Lower lobe of right lung (tissue), 2 donors: ENCODE results near the gene PIAS1. TPM values are rescaled to one million over a fixed set of nuclear protein-coding genes. Genes with fewer than 3 reads are reported as not detected.
"Not testable (repeated sequence)": the region's sequence is repeated elsewhere in the genome, so short reads cannot be mapped to it uniquely, and the experiment has no call there.

Experiments used
- ATAC-seq, 2 donors: fragments of 200-7000 bp; cut with Tn5 transposase; one replicate each; pipeline ENCODE4 v1.9.1; 2020 to 2022; ENCODE audit warnings: mild to moderate bottlenecking in 2 of 2, moderate library complexity in 2 of 2
- DNase-seq: peaks from one replicate; pipeline ENCODE4 v3.0.0-alpha.2; 2020
- H3K27ac ChIP-seq: fragments of 200-600 bp; one replicate; pipeline ENCODE4 v1.8.0; 2022
- H3K27me3 ChIP-seq: fragments of 200-600 bp; one replicate; pipeline ENCODE4 v1.8.0; 2022; ENCODE audit warnings: low read depth
- H3K36me3 ChIP-seq: fragments of 200-600 bp; one replicate; pipeline ENCODE4 v1.8.0; 2022; ENCODE audit warnings: mild to moderate bottlenecking
- H3K4me1 ChIP-seq: fragments of 200-600 bp; one replicate; pipeline ENCODE4 v1.8.0; 2022
- H3K4me3 ChIP-seq: fragments of 200-600 bp; one replicate; pipeline ENCODE4 v1.8.0; 2022; ENCODE audit warnings: mild to moderate bottlenecking
- H3K9me3 ChIP-seq: fragments of 200-600 bp; one replicate; pipeline ENCODE4 v1.8.0; 2022
- intact Hi-C: fragments of 100-400 bp; cut with DNase I; formaldehyde crosslinking; loops from one replicate; pipeline ENCODE4 v1.11.0; 2022
- total RNA-seq: library from RNA; stranded (reverse); fragmentation: NEBNext Ultra II Directional; extraction: Animal tissue kit (Norgen Biotek cat#: 25700); gene quantifications from one replicate; pipeline ENCODE4 v1.2.1, GENCODE V29; 2021
- TF ChIP-seq, protein P1 (sequence below): fragments of 200-600 bp; IDR thresholded peaks from one replicate; pipeline ENCODE4 v1.8.0; 2022; ENCODE audit warnings: antibody characterized with exemption, mild to moderate bottlenecking
- donor health status: DM: no; HTN: yes; CAD: no; lungs with severe emphysema.

PIAS1 gene
- total RNA-seq, 1 donor from 2014 or later, result 73.1 TPM

DNA sequence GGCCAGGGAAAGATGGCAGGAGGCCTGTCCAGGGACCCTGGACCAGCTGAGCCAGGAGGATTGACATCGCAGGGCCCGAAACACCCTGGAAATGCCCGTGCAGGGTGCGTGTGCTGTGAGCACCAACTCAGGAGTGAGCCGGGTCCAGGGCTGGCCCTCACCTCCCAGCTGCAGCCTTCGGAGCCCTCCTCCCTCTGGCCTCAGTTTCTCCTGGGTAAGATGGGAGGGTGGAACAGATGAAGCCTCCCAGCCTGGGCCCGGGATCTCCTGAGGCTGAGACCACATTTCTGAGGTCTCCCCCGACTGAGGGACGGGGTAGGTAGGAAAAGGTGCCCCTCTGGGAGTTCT lies 156.3 kb downstream of the PIAS1 start:
- no peak overlapping the region for H3K27ac ChIP-seq
- H3K4me1 ChIP-seq, result peaks cover 23% of the 10 kb centered on the region
- no peaks in the 10 kb centered on the region for H3K36me3 ChIP-seq
- TF ChIP-seq, protein P1, sequence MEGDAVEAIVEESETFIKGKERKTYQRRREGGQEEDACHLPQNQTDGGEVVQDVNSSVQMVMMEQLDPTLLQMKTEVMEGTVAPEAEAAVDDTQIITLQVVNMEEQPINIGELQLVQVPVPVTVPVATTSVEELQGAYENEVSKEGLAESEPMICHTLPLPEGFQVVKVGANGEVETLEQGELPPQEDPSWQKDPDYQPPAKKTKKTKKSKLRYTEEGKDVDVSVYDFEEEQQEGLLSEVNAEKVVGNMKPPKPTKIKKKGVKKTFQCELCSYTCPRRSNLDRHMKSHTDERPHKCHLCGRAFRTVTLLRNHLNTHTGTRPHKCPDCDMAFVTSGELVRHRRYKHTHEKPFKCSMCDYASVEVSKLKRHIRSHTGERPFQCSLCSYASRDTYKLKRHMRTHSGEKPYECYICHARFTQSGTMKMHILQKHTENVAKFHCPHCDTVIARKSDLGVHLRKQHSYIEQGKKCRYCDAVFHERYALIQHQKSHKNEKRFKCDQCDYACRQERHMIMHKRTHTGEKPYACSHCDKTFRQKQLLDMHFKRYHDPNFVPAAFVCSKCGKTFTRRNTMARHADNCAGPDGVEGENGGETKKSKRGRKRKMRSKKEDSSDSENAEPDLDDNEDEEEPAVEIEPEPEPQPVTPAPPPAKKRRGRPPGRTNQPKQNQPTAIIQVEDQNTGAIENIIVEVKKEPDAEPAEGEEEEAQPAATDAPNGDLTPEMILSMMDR, result no peak
- ATAC-seq (no peak), DNase-seq (no peak)
- no peak overlapping the region for H3K4me3 ChIP-seq
- H3K9me3 ChIP-seq, result no peaks in the 10 kb centered on the region
- no peaks in the 10 kb centered on the region for H3K27me3 ChIP-seq
- intact Hi-C loops, result no loop called here

DNA sequence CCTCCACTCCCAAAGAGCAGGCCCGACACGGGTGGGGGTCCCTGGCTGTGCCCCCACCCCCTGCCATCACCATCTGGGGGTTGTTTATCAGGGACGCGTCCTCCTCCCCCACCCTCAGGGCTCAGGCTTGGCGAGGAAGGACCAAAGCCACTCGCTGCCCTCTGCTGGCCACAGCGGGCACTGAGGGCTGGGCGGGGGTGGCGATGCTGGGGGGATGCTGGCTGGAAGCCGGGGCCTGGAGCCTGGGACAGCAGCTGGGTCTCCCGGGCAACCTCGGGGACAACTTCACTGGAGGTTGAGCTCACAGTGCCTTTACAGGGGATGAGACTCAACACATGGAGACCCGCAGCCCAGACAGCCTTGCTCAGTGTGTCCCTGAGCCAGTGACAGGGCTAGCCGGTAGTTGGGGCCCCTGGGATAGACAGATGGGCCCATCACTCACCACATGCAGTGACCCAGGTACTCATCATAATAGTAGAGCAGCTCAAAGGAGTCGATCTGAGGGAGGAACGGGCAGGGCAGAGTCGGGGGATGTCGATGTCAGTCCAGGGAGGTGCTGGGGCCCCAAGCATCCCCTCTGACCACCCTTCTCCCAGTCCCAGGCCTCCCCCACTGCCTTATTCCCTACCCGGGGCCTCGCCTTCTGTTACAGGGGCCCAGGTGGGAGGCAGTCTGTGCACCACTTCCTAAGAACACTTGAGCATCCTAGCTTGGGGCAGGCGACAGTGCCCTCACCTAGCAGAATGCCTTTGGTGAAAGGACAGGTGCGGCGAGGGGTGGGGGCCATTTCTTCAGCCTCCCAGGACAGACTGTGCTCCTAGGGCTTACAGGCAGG lies 156.9 kb downstream of the PIAS1 start:
- Histone ChIP-seq H3K4me3 (no peak overlapping the region), H3K4me1 (peaks cover 19% of the 10 kb centered on the region), H3K36me3 (peaks cover 4% of the 10 kb centered on the region), H3K9me3 (no peaks in the 10 kb centered on the region), H3K27me3 (no peaks in the 10 kb centered on the region), H3K27ac (no peak overlapping the region)
- intact Hi-C loops, result no loop called here
- TF ChIP-seq, protein P1, result peak; percentile 88
- ATAC-seq (peak; percentile 66), DNase-seq (peak; percentile 71)

DNA sequence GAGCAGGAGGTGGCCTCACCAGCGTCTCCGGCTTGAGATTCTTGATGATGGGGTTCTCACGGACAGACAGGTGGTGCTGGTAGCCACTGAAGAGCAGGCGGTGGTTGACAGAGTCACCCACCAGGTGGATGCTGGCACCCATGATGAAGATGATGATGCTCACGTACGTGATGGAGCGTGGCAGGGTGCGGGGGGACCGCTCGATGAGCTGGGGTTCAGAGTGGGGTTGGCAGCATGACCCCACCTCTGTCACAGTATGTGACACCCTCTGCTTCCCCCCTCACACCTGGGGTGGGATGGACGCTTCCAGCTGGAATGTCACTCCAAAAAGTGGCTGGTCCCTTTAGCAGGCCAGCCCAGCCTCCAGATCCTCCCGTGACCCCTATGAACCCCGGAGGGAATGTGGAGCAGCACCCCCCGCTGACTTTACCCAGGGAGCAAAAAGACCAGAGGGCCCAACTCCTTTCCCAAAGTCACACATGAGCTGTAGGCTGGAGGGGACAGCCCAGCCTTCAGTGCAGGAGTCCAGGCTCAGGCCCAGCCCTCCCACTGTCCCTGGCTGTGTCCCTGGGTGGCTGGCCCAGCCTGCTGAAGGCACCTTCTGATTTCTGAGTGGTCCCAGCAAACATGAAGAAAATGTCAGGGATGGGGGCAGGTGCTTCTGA lies 157.7 kb downstream of the PIAS1 start:
- intact Hi-C loops, result no loop called here
- no peak for ATAC-seq
- Histone ChIP-seq H3K27ac (no peak overlapping the region), H3K9me3 (no peaks in the 10 kb centered on the region), H3K4me3 (no peak overlapping the region), H3K4me1 (peaks cover 12% of the 10 kb centered on the region), H3K27me3 (no peaks in the 10 kb centered on the region), H3K36me3 (peaks cover 7% of the 10 kb centered on the region)
- DNase-seq, result no peak
- TF ChIP-seq, protein P1, result no peak

DNA sequence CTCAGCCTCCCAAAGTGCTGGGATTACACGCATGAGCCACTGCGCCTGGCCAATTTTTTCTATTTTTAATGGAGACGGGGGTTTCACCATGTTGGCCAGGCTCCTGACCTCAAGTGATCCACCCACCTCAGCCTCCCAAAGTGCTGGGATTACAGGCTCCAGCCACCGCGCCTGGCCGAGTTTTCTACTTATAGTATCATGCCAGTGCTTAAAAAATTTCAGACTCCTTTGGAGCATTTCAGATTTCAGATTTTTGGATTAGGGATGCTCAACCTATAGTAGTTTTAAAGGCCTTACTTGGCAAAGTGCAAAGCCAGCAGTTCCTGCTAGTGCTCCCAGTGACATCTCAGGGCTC lies 159.4 kb downstream of the PIAS1 start:
- H3K27me3 ChIP-seq, H3K4me3 ChIP-seq, H3K9me3 ChIP-seq, intact Hi-C loops, H3K27ac ChIP-seq, ATAC-seq: not testable (repeated sequence)
- peaks cover 18% of the 10 kb centered on the region for H3K36me3 ChIP-seq
- H3K4me1 ChIP-seq, result peaks cover 11% of the 10 kb centered on the region
- peak; percentile 20 for DNase-seq

DNA sequence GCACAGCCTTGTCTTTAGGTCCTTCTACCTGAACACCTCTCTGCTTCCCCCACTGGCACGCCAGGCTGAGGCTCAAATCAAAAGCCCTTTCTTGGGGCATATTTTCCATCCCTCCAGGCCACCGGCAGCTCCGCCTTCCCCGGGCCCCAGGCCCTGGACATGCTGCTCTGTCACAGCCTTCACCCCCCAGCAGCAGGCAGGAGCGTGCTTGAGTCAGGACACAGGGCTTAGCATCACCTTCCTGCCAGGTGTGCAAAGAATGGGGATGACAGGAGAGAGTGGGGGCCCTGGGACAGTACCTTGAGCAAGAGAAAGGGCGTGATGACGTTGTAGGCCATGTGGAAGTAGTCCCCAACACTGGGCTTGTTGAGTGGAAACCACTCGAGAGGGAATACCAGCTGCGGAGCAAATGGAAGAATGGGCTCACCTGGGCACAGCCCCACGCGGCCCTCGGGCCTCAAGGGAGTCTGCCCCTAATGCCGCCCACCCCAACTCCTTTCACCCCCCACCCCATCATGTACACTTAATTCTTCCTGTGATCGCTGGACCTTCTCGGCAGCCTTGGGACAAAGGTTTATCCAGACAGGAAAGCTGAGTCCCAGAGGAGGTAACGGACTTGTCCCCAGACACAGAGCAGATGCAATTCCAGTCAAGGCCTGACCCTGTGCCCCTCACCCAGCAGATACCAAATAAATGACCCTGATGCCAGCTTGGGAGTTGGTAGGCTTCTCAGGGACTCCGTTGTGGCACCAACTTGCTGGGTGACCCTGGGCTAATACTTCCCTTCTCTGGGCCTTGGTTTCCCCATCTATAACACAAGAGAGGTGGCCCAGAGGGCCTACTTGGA lies 160.1 kb downstream of the PIAS1 start:
- ATAC-seq (no peak), DNase-seq (peak; percentile 27)
- Histone ChIP-seq H3K27me3 (no peaks in the 10 kb centered on the region), H3K27ac (no peak overlapping the region), H3K36me3 (peaks cover 18% of the 10 kb centered on the region), H3K4me1 (peaks cover 11% of the 10 kb centered on the region), H3K9me3 (no peaks in the 10 kb centered on the region), H3K4me3 (no peak overlapping the region)
- TF ChIP-seq, protein P1, result no peak
- intact Hi-C loops, result no loop called here
